Astrocyte of the cerebellum (primary cell): ENCODE measurements around the gene ISYNA1.

Experiments
- DNase-seq: peaks from one replicate; pipeline ENCODE4 v3.0.0-alpha.2; 2011; ENCODE audit warnings: low read depth
- H3K4me3 ChIP-seq: 2 replicates; pipeline ENCODE4 v1.5.1; 2011; ENCODE audit warnings: mild to moderate bottlenecking, low read depth, low read length, moderate library complexity
- in situ Hi-C: cut with HindIII; loops from 2 replicates; pipeline ENCODE4 v1.10.0; 2017; ENCODE audit warnings: low sequenced_read_pairs
- TF ChIP-seq, protein P1 (sequence below): IDR thresholded peaks from 2 replicates; pipeline ENCODE4 v1.5.1; 2012; ENCODE audit warnings: low read length, low read depth, moderate library complexity, mild to moderate bottlenecking; ENCODE audit errors: missing control alignments

The ISYNA1 gene

GRCh38 chr19:18386543-18387271, 51.2 kb downstream of the ISYNA1 start:
- TF ChIP-seq, protein P1, sequence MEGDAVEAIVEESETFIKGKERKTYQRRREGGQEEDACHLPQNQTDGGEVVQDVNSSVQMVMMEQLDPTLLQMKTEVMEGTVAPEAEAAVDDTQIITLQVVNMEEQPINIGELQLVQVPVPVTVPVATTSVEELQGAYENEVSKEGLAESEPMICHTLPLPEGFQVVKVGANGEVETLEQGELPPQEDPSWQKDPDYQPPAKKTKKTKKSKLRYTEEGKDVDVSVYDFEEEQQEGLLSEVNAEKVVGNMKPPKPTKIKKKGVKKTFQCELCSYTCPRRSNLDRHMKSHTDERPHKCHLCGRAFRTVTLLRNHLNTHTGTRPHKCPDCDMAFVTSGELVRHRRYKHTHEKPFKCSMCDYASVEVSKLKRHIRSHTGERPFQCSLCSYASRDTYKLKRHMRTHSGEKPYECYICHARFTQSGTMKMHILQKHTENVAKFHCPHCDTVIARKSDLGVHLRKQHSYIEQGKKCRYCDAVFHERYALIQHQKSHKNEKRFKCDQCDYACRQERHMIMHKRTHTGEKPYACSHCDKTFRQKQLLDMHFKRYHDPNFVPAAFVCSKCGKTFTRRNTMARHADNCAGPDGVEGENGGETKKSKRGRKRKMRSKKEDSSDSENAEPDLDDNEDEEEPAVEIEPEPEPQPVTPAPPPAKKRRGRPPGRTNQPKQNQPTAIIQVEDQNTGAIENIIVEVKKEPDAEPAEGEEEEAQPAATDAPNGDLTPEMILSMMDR, result no peak
- H3K4me3 ChIP-seq, result peak overlapping the region; percentile 46
- in situ Hi-C loops, result no loop called here
- DNase-seq, result no peak

DNA sequence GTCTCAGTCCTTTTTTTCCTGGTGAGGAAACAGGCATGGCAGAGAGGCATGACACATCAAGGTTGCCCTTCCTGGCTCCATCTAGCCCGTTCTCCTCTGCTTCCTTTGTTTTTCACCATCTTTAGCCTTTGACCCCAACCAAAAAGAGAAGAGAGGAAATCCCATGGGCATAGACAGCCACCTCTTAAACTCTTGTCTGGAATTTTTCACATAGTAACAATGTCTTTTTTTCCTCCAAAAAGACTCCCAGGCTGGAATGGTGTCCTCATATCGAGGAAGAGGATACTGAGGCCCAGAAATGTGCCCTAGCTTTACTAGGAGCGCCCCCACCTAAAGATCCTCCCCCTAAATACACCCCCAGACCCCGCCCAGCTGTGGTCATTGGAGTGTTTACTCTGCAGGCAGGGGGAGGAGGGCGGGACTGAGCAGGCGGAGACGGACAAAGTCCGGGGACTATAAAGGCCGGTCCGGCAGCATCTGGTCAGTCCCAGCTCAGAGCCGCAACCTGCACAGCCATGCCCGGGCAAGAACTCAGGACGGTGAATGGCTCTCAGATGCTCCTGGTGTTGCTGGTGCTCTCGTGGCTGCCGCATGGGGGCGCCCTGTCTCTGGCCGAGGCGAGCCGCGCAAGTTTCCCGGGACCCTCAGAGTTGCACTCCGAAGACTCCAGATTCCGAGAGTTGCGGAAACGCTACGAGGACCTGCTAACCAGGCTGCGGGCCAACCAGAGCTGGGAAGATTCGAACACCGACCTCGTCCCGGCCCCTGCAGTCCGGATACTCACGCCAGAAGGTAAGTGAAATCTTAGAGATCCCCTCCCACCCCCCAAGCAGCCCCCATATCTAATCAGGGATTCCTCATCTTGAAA, 52.0 kb downstream of the ISYNA1 start, which contains the start of gene GDF15:
GDF15 (plus strand) TSS at position 484 of the 868 bp plus-strand sequence; CDS start at position 516, 32 bp downstream.
- in situ Hi-C loops, result no loop called here
- peak within 1 kb of the TSS; percentile 46 for H3K4me3 ChIP-seq
- TF ChIP-seq, protein P1, result peak; percentile 71
- peak; percentile 40 for DNase-seq

- no peak overlapping the region for H3K4me3 ChIP-seq
- DNase-seq, result no peak
- TF ChIP-seq, protein P1, result no peak
- in situ Hi-C loops, result no loop called here
These were observed 52.6 kb downstream of the ISYNA1 start for GRCh38 chr19:18385359-18385674.

DNA sequence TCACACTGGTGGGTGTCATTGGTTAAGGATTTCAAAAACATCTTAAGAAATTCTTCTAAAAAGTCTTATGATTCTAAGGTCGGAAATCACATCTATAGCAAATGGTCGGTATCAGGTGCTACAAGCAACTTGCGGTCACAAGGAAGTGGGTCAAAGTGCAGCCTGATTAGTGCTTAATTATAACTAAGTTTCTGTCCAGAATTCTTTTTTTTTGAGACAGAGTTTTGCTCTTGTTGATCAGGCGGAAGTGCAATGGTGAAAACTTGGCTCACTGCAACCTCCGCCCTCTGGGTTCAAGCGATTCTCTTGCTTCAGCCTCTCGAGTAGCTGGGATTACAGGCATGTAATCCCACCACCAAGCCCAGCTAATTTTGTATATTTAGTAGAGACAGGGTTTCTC, 53.2 kb downstream of the ISYNA1 start:
- H3K4me3 ChIP-seq, result no peak overlapping the region
- DNase-seq, result no peak
- TF ChIP-seq, protein P1, result no peak
- in situ Hi-C loops, result no loop called here
